ENCODE measurements around the gene DNASE2B.

Gene DNASE2B, protein sequence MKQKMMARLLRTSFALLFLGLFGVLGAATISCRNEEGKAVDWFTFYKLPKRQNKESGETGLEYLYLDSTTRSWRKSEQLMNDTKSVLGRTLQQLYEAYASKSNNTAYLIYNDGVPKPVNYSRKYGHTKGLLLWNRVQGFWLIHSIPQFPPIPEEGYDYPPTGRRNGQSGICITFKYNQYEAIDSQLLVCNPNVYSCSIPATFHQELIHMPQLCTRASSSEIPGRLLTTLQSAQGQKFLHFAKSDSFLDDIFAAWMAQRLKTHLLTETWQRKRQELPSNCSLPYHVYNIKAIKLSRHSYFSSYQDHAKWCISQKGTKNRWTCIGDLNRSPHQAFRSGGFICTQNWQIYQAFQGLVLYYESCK

DNA sequence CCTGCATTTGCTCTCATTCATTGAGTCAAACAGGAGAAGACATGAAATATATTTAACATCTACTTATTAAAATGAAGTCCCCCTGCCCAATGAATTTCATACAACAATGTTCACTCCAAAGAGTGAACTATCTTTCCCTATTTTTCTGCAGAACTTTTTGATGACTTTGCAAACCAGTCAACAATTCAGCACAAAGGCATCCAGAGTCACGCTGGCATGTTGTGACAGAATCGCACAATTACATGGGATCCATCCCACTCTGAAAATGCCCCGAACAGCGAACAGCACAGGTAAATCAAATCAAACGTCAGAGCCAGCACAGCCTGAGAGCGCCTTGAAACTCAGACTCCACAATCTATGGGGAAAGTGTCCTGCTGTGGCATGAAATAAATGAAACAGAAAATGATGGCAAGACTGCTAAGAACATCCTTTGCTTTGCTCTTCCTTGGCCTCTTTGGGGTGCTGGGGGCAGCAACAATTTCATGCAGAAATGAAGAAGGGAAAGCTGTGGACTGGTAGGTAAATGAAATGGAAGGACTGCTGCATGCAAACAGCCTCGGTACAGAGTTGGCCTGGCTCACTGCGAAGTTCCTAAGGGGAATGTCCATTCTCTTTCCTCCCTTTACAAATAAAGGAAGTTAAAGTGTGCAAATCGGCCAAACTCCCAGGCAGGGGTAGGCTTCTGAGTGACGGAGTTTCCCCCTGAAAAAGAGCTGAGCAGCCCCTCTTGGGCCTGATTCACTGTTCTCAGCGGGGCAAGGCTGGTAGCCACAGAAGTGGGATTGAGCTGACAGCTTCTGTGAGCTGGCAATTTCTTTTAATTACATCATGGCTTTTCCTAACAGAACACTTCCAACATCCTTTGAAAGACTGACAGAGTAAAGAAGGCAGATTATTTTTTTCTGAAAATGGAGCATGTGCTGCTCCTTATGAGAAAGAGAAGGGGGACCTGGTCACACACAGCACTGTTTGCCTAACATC lies at the start of gene DNASE2B:
TSS of gene DNASE2B (plus strand) at position 310 of the 981 bp plus-strand sequence. CDS start at position 391, 81 bp downstream.
- TF ChIP-seq FOXM1 (IDR thresholded peaks at IDR 0.05; ENCODE audit: borderline replicate concordance, low read depth): no peak

DNA sequence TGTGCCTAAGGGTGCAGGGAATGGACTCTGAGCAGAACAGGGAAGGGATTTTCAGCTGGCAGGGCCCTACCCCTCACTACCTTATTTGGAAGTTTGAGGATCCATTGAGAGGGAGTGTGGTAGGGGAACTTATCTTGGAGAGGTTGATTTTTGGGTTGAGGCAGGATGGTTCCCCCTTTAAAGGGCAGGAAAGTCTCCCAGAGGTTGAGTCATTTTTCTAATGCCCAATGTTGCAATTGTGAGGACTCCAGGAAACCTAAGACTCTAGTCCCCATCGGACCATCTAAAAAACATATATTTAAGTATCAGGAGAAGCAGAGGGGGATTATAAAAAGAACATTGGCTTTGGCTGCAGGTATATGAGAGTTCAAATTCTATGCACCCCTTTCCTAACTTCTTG lies 49.5 kb upstream of the DNASE2B start:
- no peak for TF ChIP-seq TCF12 (IDR thresholded peaks at IDR 0.05; ENCODE audit: low read depth)
- TF ChIP-seq CREB1 (IDR thresholded peaks at IDR 0.05; ENCODE audit: low read depth): no peak
- TF ChIP-seq TAF1 (IDR thresholded peaks at IDR 0.05; ENCODE audit: low read depth): no peak
- no peak for TF ChIP-seq ZBTB7A (IDR thresholded peaks at IDR 0.05; ENCODE audit: low read depth)
- no peak for TF ChIP-seq FOXM1 (IDR thresholded peaks at IDR 0.05; ENCODE audit: borderline replicate concordance, low read depth)
- TF ChIP-seq, protein P1, sequence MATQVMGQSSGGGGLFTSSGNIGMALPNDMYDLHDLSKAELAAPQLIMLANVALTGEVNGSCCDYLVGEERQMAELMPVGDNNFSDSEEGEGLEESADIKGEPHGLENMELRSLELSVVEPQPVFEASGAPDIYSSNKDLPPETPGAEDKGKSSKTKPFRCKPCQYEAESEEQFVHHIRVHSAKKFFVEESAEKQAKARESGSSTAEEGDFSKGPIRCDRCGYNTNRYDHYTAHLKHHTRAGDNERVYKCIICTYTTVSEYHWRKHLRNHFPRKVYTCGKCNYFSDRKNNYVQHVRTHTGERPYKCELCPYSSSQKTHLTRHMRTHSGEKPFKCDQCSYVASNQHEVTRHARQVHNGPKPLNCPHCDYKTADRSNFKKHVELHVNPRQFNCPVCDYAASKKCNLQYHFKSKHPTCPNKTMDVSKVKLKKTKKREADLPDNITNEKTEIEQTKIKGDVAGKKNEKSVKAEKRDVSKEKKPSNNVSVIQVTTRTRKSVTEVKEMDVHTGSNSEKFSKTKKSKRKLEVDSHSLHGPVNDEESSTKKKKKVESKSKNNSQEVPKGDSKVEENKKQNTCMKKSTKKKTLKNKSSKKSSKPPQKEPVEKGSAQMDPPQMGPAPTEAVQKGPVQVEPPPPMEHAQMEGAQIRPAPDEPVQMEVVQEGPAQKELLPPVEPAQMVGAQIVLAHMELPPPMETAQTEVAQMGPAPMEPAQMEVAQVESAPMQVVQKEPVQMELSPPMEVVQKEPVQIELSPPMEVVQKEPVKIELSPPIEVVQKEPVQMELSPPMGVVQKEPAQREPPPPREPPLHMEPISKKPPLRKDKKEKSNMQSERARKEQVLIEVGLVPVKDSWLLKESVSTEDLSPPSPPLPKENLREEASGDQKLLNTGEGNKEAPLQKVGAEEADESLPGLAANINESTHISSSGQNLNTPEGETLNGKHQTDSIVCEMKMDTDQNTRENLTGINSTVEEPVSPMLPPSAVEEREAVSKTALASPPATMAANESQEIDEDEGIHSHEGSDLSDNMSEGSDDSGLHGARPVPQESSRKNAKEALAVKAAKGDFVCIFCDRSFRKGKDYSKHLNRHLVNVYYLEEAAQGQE (IDR thresholded peaks at IDR 0.05; ENCODE audit: low read depth): no peak
- TF ChIP-seq TEAD4 (IDR thresholded peaks at IDR 0.05): no peak
- TF ChIP-seq EGR1 (IDR thresholded peaks at IDR 0.05): no peak
- no peak for TF ChIP-seq EP300 (IDR thresholded peaks at IDR 0.05; ENCODE audit: borderline replicate concordance)
- TF ChIP-seq NFIC (IDR thresholded peaks at IDR 0.05): no peak
- TF ChIP-seq, protein P2, sequence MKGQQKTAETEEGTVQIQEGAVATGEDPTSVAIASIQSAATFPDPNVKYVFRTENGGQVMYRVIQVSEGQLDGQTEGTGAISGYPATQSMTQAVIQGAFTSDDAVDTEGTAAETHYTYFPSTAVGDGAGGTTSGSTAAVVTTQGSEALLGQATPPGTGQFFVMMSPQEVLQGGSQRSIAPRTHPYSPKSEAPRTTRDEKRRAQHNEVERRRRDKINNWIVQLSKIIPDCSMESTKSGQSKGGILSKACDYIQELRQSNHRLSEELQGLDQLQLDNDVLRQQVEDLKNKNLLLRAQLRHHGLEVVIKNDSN (IDR thresholded peaks at IDR 0.05): no peak

DNA sequence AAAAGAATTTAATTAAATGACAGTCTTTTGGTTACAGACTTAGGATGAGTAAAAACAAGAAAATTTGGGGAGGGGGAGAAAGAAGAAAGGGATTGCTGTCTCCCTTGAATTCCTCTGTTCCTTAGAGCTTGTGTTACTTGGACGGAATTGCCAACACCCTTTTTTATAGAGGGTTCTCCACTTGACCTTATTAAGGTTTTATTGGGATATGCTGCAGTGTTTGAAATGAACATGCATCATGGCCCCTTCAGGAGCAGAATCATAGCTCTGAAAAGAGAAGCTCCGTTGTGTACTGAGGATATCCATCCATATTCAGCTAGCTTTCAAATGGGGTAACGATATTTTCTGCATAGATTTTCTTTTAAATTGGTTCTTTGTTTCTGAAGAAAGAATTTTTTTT lies 48.2 kb upstream of the DNASE2B start:
- TF ChIP-seq TAF1 (IDR thresholded peaks at IDR 0.05; ENCODE audit: low read depth) (no peak), TCF12 (IDR thresholded peaks at IDR 0.05; ENCODE audit: low read depth) (no peak), YY1 (IDR thresholded peaks at IDR 0.05; ENCODE audit: low read depth) (no peak), NFIC (IDR thresholded peaks at IDR 0.05) (no peak), TEAD4 (IDR thresholded peaks at IDR 0.05) (no peak), CREB1 (IDR thresholded peaks at IDR 0.05; ENCODE audit: low read depth) (no peak), ZBTB7A (IDR thresholded peaks at IDR 0.05; ENCODE audit: low read depth) (no peak), EGR1 (IDR thresholded peaks at IDR 0.05) (no peak), RAD21 (IDR thresholded peaks at IDR 0.05; ENCODE audit: low read depth) (no peak), FOXM1 (IDR thresholded peaks at IDR 0.05; ENCODE audit: borderline replicate concordance, low read depth) (no peak), CEBPB (IDR thresholded peaks at IDR 0.05) (no peak), EP300 (IDR thresholded peaks at IDR 0.05; ENCODE audit: borderline replicate concordance) (no peak)
- TF ChIP-seq, protein P2 (IDR thresholded peaks at IDR 0.05): no peak
- TF ChIP-seq, protein P3, sequence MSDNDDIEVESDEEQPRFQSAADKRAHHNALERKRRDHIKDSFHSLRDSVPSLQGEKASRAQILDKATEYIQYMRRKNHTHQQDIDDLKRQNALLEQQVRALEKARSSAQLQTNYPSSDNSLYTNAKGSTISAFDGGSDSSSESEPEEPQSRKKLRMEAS (IDR thresholded peaks at IDR 0.05): no peak
- TF ChIP-seq, protein P1 (IDR thresholded peaks at IDR 0.05; ENCODE audit: low read depth): no peak

DNA sequence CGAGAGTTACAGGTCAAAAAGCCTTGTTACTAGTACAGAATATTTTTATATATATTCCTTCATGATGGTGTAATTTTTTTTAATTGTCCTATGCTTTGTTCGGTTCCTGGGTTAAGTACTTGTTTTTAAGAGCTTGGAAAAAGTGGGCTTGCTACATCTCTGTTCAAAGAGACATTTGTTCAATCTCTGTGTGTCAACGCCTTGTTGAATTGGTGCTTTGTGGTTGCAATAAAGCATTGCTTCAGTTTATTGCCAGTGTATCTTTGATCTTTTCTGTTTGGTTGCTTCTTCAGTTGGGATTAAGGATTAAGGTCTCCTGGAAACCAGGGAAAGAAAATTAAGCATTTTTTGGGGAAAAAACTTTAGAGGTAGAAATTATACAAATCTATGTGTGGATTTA lies 47.7 kb upstream of the DNASE2B start:
- TF ChIP-seq, protein P2 (IDR thresholded peaks at IDR 0.05): no peak
- TF ChIP-seq EP300 (IDR thresholded peaks at IDR 0.05; ENCODE audit: borderline replicate concordance): no peak
- no peak for TF ChIP-seq FOXM1 (IDR thresholded peaks at IDR 0.05; ENCODE audit: borderline replicate concordance, low read depth)
- no peak for TF ChIP-seq TEAD4 (IDR thresholded peaks at IDR 0.05)
- no peak for TF ChIP-seq CEBPB (IDR thresholded peaks at IDR 0.05)
- TF ChIP-seq, protein P1 (IDR thresholded peaks at IDR 0.05; ENCODE audit: low read depth): no peak
- TF ChIP-seq TCF12 (IDR thresholded peaks at IDR 0.05; ENCODE audit: low read depth): no peak
- TF ChIP-seq YY1 (IDR thresholded peaks at IDR 0.05; ENCODE audit: low read depth): no peak
- TF ChIP-seq, protein P3 (IDR thresholded peaks at IDR 0.05): no peak

Measured in Ishikawa (cell line).